Adipocyte (in vitro differentiated cells): Measurements from ENCODE around the gene NBPF26.
"Not testable (repeated sequence)": the region's sequence is repeated elsewhere in the genome, so short reads cannot be mapped to it uniquely, and the experiment has no call there.

Experiments
- DNase-seq: peaks from one replicate; pipeline ENCODE4 v3.0.0-alpha.2; 2015; ENCODE audit warnings: low read depth
- H3K27me3 ChIP-seq: replicated peaks from 2 replicates; pipeline ENCODE4 v1.7.0; 2013; ENCODE audit warnings: mild to moderate bottlenecking, low read length, moderate library complexity; ENCODE audit not compliant: control insufficient read depth, insufficient read depth
- H3K36me3 ChIP-seq: 2 replicates; pipeline ENCODE4 v1.7.0; 2013; ENCODE audit warnings: low read length, mild to moderate bottlenecking, moderate library complexity; ENCODE audit not compliant: control insufficient read depth, insufficient read depth, severe bottlenecking
- H3K4me1 ChIP-seq: 2 replicates; pipeline ENCODE4 v1.7.0; 2013; ENCODE audit warnings: mild to moderate bottlenecking, low read length, moderate library complexity; ENCODE audit not compliant: control insufficient read depth, insufficient read depth
- H3K4me3 ChIP-seq: 2 replicates; pipeline ENCODE4 v1.7.0; 2013; ENCODE audit warnings: mild to moderate bottlenecking, low read length, moderate library complexity
- H3K9ac ChIP-seq: 2 replicates; pipeline ENCODE4 v1.7.0; 2013; ENCODE audit warnings: mild to moderate bottlenecking, low read length, moderate library complexity
- H3K9me3 ChIP-seq: 2 replicates; pipeline ENCODE4 v1.7.0; 2013; ENCODE audit warnings: mild to moderate bottlenecking, low read length, moderate library complexity; ENCODE audit not compliant: control insufficient read depth

NBPF26 gene

DNA sequence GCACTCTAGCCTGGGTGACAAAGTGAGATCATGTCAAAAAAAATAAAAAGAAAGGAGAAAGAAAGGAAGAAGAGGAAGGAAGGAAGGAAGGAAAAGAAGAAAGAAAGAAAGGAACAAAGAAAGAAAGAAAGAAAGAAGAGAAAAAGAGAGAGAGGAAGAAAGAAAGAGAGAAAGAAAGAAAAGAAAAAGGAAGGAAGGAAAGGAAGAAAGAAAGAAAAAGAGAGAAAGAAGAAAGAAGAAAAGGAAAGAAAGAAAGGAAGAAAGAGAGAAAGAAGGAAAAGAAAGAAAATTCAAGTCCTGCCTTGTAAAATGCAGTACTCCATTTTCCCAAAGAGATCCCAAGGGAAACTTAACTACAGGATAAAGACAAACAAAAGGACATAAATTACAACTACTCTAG is 154.5 kb downstream of the NBPF26 start:
- DNase-seq, H3K36me3 ChIP-seq, H3K27me3 ChIP-seq, H3K9ac ChIP-seq, H3K4me3 ChIP-seq, H3K4me1 ChIP-seq, H3K9me3 ChIP-seq: not testable (repeated sequence)

GRCh38 chr1:120880056-120880455 is 156.3 kb downstream of the NBPF26 start:
- H3K9ac ChIP-seq, DNase-seq, H3K27me3 ChIP-seq, H3K4me3 ChIP-seq, H3K4me1 ChIP-seq, H3K9me3 ChIP-seq, H3K36me3 ChIP-seq: not testable (repeated sequence)

DNA sequence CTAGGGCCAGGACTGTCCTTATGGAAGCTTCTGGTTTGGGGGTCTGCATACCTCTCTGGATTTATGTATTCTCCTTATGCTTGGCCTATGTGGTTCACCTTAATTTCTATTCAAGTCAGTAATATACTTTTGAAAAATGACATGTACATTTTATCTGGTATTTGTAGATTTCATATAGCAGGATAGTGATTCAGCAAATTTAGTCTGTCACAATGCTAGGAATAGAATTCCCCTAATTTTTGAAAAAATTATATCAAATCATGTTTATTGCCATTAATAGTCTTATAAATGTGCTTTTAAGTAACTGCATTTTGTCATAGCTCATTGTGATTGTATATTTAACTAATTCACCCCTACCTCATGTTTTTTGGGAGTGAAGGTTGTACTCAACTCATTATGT is 158.2 kb downstream of the NBPF26 start:
- not testable (repeated sequence) for H3K9me3 ChIP-seq, DNase-seq, H3K4me3 ChIP-seq, H3K9ac ChIP-seq, H3K27me3 ChIP-seq, H3K36me3 ChIP-seq, H3K4me1 ChIP-seq
